DMS153 treated with DMSO at 0.1 percent for 48 hours (cell line): ENCODE results near the gene NHERF2.

Experiments
- DNase-seq: peaks from one replicate; lab custom pipeline; 2025; ENCODE audit not compliant: unreplicated experiment; lab: John Stamatoyannopoulos, UW

The NHERF2 gene

DNA sequence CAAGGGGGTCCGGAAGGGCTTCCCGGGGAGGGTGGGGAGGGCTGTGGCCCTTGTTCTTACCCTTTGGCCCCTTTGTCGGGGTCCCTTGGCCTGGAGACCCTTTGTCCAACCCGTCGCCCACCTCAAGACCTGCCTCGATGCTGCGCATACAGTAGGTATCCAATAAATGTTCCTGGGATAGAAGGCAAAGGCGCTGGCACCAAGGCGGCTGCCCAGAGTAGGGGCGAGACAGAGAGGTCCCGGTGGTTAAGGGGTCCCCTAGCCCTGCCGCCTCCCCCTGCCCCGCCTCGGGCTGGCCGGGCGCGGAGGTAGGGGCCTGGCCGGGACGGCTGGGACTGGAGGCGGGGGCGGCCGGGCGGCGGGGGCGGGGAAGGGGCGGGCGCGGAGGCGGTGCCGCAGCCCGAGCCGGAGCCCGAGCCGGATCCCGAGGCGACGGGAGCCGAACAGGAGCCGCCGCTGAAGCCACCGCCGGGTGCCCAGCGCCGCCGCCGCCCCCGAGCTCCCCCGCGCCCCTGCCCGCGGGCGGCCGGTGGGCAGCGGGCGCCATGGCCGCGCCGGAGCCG lies at the start of gene NHERF2:
Gene NHERF2 (plus strand): TSS at position 442 of the 563 bp plus-strand sequence. CDS start 104 bp downstream, at position 546.
- no peak for DNase-seq

DNA sequence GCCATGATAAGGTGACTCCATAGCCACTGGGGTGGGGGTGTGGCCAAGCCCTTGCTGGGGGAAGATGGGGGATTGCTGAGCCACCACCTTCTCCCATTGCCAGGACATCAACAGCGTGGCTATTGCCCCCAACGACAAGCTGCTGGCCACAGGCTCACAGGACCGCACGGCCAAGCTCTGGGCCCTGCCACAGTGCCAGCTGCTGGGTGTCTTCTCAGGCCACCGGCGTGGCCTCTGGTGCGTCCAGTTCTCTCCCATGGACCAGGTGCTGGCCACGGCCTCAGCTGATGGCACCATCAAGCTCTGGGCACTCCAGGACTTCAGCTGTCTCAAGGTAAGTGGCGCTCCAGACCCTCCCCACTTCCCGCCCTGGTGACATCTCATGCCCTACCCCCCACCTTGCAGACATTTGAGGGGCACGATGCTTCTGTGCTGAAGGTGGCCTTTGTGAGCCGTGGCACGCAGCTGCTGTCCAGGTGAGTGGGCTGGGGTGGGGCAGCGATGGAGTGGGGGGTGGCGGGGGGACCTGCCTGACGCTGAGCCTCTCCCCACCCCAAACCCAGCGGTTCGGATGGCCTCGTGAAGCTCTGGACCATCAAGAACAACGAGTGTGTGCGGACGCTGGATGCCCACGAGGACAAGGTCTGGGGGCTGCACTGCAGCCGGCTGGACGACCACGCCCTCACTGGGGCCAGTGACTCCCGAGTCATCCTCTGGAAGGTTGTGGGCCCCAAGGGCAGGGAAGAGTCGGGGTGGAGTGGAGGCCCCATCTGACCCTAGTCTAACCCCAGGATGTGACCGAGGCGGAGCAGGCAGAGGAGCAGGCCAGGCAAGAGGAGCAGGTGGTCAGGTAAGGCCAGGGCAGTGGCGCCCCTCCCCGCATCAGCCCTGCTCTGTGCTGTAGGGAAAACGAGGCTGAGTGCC lies 49.5 kb upstream of the NHERF2 start:
- no peak for DNase-seq

DNA sequence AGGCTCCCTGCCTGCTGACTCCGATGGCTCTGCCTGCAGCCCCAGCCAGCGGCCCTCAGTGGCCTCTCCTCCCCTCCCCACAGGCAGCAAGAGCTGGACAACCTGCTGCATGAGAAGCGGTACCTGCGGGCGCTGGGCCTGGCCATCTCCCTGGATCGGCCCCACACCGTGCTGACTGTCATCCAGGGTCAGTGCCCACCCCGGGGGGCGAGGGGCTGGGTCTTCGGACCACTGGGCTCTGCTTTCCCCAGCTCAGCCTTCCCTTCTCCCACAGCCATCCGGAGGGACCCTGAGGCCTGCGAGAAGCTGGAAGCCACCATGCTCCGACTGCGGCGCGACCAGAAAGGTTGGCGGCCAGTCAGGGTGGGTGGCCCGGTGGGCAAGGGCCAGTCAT lies 48.8 kb upstream of the NHERF2 start:
- DNase-seq: no peak

DNA sequence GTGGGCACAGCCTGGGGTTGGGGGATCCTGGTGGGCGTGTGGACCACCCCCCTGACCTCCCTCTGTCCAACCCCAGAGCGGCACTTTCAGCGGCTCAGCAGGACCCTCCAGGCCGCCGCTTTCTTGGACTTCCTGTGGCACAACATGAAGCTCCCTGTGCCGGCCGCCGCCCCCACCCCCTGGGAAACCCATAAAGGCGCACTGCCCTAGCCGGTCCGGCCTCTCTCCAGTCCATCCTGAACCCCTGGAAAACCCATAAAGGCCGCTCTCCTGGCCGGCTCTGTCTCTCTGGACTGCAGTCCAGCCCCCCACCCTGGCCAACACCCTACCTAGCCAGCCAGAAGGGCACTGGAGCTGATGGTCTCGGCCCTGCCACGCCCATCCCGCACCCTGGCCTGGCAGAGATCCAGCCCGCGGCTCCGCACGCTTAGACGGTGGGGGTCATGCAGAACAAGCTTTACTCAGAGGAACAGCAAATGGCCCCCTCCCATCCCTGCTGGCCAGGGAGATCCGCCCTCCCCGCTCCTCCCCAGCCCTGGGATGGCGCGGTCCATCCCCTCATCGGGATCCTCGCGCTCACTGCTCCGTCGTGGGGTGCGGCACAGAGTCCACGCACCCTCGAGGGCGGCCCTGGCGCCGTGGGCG lies 48.1 kb upstream of the NHERF2 start:
- no peak for DNase-seq

DNA sequence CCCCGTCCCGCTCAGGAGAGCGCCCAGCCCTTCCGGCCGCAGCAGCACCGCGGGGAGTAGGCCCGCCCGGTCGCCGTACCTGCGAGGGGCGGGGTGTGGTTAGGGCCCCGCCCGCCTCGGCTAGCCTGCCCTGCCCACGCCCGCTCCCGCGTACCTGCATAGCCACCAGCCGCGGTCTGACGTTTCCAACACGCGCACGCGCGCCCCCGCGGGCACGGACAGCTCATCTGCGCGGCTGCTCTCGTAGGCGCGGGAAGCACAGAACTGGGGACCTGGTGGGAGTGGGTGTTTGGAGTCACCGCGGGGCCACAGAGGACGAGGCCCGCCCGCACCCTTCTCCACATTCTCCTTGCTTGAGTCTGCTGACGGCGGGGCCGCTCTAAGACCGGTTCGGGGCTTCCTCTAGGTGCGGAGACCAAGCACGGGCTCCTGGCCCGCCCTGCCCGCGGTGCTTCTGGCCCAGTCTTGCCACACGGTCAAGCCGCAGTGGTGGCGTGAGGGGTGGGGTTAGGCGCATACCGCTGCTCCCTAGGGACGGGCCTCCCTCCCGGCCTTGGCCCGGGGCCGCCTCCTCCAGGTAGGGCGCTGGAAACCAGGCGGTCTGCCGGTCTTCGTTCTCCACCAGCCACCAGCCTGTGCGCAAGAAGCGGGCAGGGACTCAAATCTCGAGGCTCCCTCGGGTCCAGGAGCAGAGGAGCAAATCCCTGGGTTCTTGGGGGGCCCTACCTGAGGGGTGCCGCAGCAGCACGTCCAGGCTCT lies 47.3 kb upstream of the NHERF2 start:
- peak; percentile 54 for DNase-seq

DNA sequence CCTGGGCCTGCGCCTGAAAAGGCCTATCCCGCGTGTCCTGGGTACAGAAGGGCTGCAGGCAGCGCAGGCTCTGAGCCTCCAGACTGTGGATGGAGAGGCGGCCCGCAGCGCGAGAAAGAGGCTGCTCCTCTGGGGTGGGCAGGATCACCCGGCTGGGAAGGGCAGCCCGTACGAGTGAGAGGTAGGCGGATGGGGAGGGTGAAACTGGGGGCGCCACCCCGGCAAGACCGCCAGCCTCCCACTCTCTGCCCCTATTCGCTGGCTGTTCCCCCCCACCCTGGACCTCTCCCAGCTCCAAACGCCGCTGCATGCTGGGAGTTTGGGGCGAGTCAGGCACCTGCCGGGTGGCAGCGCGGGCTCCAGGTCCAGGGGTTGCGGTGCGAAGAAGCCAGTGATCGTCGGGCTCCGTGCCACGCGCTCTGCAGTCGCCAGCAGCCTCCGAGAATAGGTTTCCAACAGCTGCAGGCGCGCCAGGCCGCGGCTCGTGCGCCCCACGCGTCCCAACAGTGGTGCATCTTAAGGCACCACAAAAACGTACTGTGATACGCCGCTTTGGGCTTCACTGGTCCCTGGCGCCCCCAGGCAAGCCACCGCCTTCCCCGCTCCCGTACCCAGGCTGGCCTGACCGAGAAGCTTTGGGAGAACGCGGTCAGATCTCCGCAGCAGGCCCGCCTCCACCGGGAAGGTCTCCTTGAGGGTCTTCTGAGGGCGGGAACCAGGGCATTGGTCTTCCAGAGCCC lies 46.5 kb upstream of the NHERF2 start:
- peak; percentile 21 for DNase-seq

DNA sequence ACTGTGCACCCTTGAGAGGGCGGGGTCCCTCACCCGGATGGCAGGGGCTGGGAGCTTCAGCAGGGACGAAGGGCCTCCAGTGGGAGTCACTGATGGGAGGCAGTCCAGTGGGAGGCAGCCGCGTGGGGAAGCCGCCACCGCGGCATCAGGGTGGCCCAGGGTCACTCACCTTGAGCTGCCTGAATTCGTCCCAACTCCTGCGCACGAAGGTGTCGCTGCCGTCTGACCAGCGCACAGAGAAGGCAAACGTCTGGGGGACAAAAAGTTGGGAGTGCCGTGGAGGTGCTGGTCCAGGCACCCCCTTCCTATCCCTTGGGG lies 46.0 kb upstream of the NHERF2 start:
- no peak for DNase-seq

DNA sequence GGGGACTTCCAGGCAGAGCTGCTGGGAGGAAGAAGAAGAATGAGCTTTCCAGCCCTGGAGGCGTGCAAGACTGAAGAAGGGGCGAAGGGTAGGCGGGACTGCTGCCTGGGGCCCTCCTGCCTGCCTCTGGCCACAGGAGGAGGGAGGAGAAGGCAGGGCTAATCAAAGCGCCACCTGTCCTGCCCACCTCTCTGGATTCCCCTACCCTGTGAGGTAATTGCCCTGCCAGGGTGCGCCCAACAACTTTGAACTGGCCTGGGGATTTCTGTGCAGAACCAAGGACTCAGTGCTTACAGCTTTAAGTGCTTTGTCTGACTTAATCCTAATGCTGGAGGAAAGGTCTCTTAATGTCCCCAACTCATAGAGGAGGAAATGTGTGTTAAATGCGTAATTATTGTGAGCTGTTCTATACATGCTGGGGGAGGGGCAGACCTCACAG lies 45.3 kb upstream of the NHERF2 start, which contains the start of gene NOXO1:
Gene NOXO1 (minus strand): TSS at position 72 of the 439 bp plus-strand sequence. CDS start 290 bp downstream, outside the sequence.
- no peak for DNase-seq

DNA sequence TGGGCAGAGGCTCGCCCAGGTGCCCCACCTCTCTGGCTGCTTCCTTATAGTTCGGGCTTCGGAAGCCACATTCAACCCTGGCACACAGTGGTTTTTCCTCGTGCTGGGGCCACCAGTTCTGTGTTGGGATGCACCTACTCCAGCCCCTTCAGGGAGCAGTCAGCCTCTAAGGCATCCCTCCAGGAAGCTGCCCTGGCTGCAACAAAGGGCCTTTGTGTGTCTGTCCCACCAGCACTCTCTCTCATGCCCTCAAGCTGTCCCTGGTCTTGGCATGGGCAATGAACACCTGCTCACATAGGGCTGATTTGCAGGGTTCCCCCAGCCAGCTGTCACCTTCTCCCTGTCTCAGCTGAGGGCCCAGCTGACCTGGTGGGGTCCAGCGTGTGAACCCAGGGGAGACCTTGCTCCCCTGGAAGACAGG lies 44.7 kb upstream of the NHERF2 start:
- no peak for DNase-seq

DNA sequence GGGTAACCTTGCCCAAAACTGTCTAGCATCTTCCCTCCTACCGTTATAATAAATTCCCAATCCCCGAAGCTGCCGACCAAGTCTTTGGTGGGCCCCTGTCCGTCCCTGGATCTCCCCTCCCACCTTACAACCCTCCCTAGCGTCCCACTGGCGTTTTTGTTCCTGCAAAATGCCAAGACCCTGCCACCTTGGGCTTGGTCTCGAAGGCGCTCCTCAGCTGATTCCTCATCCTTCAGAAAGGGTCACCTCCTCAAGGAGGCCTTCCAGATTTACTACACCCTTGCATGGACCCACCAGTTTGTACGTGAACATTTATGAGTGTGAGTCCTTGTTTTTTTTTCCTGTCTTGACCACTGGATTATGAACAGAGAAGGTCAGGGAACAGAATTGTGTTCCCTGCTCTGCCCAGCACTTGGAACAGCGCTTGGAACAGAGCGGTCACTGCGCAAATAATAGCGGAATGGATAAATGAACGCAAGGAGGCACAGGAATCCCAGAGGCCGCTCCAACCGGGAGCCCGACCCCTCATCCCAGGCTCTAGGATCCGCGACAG lies 43.6 kb upstream of the NHERF2 start:
- DNase-seq: no peak

DNA sequence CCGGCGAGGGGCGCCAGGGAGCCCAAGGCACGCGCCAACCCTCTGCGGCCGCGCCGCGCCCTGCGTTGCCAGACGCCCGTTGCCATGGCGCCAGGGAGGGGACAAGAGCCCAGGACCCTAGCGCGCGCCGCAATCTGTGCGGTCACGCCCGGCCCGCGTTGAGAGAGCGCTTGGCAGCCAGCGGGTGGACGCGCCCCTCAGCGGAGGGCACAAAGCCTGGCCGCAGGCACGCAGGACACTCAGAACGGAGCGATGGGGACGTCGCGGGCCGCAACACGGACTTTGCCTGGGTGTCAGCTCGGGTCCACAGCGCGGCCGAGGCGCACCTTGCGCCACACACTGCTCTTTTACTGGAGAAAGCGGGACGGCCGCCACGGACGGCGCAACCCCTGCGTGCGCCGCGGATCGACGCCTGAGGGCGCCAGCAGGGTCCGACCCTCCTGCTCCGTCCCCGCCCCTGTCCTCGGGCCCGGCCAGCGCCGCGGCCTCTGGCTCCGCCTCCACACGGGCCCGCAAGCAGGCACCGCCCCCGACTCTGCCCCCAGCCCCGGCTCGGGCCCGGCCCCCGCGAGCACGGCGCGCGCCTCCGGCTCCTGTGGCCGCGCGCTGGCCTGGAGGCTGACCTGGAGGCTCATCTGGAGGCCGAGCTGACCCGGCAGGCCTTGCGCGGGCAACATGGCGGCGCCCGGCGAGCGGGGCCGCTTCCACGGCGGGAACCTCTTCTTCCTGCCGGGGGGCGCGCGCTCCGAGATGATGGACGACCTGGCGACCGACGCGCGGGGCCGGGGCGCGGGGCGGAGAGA lies 43.0 kb upstream of the NHERF2 start, which contains the start of gene GFER:
Gene GFER (plus strand): TSS at position 650 of the 803 bp plus-strand sequence. CDS start 26 bp downstream, at position 676.
- DNase-seq: peak; percentile 74

DNA sequence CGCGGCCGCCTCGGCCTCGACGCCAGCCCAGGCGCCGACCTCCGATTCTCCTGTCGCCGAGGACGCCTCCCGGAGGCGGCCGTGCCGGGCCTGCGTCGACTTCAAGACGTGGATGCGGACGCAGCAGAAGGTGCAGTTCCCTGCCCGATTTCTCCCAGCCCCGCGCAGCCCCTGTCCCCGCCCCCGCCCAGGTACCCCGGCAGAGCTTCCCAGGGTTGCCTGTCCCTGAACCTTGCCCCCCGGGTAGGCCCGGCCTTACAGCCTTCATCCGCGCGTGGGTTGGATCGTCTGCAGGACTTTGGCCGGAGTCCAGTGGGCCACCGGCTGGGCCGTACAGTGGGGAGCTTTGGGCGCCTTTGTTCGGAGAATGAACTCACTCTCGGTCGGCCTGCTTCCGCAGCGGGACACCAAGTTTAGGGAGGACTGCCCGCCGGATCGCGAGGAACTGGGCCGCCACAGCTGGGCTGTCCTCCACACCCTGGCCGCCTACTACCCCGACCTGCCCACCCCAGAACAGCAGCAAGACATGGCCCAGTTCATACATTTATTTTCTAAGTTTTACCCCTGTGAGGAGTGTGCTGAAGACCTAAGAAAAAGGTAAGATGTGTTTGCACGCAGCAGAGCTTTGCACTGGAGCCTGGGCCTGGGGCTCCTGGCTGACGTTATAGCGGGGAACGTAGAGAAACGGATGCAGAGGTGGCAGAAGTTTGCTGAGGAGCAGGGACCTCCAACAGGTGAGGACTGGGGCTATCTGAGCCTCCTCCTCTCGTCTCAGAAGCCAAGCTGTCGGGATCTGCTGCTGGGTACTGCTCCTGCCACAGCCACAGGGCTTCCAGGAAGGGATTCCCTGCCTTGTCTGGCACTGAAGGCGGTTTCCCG lies 42.1 kb upstream of the NHERF2 start:
- no peak for DNase-seq

DNA sequence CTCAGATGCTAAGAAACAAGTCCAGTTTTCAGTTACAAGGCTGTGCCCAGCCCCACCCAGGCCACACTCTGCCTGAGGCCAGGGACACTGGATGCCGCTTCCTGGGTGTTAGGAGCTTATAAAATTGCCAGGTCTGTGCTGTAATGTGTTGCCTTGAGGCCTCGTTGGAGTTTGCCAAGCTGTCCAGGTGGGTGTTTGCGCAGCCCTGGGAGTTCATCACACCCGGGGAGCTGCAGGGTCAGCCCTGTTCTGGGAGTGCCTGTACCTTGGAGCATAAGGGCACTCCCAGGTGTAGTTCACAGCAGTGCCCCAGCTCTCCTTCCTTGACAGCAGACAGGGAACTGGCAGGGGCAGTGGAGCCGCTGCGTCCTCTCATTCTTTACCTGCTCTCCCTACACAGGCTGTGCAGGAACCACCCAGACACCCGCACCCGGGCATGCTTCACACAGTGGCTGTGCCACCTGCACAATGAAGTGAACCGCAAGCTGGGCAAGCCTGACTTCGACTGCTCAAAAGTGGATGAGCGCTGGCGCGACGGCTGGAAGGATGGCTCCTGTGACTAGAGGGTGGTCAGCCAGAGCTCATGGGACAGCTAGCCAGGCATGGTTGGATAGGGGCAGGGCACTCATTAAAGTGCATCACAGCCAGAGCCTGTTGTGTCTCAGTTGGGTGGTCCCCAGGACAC lies 41.1 kb upstream of the NHERF2 start:
- no peak for DNase-seq

DNA sequence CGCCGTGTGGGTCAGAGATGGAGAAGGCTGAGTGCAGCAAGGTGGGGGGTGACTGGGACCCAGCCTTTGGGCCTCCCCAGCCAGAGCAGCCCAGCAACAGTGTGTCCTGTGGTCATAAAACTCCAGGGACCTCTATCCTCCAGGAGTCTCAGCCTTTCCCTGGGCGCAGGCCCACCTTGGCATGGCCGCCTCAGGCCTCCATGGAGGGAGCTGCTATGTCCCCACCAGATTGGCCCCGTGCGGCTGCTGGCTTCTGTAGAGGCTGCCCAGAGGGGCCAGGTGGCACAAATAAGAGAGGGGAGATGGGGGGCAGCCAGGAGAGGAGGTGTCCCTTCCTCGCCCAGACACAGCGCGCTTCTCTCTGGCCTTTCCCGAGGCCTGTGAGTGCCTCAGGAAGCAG lies 39.5 kb upstream of the NHERF2 start:
- no peak for DNase-seq

DNA sequence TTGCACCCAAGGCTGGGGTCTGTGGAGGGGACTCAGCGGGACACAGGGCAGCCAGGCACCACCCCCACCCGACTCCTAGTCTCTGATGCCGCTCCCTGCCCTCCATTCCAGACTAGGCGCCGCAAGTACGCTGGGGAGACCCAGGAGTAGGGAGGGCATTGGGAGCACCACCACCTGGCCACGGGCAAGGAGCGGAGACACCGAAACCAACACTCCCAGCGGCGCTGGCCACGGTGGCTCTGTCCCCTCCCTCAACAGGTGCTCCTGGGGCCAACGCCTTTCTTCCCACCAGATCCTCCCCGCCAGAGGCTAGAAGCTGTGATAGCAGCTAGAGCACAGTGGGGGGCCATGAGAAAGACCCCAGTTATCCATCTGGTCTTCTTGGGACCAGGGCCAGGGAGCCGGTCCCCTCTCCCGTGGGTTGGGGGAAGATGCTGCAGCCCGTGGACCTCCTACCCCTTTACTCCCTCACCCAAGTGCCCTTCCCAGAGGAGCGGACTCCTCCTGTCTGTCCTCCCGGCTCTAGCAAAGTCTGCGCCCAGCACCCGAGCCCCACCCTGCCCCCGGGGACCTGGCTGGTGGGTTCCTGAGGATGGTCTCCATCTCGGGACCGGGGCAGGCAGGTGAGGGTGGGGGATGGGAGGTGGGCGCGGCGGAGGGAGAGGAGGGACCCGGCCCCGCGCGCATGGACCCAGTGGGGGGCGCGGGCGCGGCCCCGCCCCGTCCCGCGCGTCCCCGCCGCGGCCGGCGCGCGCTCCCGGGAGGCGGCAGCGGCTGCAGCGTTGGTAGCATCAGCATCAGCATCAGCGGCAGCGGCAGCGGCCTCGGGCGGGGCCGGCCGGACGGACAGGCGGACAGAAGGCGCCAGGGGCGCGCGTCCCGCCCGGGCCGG lies 37.2 kb upstream of the NHERF2 start, which contains the start of gene SYNGR3:
Gene SYNGR3 (plus strand): TSS at position 762 of the 892 bp plus-strand sequence. CDS start 133 bp downstream, outside the sequence.
- no peak for DNase-seq

DNA sequence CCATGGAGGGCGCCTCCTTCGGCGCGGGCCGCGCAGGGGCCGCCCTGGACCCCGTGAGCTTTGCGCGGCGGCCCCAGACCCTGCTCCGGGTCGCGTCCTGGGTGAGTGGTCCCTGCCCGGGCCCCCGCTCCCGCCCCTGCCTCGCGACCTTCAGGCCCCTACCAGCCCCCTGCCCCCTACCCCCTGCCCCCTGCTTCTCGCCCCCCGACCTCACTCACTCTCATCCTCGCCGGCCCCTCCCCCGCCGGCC lies 36.7 kb upstream of the NHERF2 start:
- no peak for DNase-seq
